NCI-H345 (cell line): ENCODE results near the gene DRGX.

Experiments
- DNase-seq: peaks from one replicate; lab custom pipeline; 2025; lab: John Stamatoyannopoulos, UW

The DRGX gene

GRCh38 chr10:49382226-49382625 lies 13.7 kb downstream of the DRGX start:
- DNase-seq = no peak

DNA sequence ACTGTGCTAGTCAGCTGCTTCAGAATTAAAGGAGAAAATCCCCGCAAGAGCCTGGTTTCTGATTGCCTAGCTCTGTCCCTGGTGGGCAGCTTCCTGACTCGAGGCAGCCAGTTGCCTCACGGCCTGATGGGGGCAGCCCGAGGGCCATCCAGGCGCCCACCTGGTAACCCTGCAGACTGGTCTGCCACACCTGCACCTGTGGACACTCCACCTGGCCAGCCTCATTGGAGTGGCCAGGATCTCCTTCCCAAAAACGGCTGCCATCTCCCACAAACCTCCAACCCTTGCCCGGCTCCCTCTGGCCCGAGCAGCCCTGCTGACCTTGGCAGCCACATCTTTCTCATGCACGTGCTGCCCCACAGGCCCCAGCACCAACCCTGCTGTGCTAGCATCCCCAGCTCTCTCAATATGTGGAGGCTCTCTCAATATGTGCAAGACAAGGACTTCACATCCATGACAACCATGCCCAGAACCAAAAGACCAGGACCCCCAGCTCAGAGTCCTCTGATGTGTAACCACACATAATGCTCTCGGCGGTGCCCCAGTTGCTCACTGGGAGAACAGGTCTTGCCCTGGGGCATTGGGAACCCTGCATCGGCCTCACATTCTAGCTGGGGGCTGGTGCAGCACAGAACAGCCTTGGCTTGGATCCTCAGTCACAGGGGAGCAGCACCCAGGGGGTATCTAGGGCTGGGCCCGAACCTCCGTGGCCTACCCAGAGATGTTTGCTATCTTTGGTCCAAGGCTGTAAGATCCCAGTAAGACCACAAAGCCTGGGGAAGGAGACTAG lies 14.6 kb downstream of the DRGX start:
- DNase-seq = no peak

GRCh38 chr10:49379596-49380410 lies 16.1 kb downstream of the DRGX start:
- no peak for DNase-seq

DNA sequence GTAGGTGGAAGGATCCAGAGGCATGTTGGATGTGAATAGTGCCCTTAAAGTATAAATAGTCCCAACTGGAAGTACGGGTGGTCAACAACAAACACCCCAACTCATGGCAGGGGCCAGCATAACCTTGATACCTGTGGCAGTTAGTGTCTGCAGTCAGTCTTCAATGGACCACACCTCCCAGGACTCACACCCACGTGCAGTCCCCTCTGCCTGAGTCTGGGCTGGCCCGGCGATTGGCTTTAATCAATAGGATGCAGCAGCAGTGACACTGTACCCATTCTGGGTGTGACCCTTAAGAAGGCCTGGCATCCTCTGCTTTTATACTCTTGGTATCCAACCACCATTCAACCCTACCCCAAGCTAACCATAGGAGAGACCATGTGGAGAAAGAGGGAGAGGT lies 18.6 kb downstream of the DRGX start:
- no peak for DNase-seq

DNA sequence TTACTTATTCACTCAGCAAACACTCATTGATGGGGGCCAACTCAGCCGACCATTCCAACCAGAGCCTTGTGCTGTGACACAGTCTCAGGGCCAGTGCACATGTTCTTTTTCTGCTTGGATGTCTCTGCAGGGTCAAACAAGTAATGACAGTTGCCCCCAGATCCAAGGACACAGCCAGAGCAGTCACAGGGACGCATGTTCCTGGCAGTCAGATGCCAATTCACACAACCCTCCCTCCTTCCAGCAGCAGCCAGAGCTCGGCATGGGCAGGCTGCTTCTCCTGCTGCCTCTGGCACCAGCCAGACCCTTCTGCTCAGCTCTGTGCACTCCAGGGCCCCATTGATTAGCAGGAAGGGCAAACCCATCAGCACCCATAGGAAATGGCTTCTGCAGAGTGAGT lies 20.3 kb downstream of the DRGX start:
- no peak for DNase-seq

- DNase-seq = no peak
Measured at GRCh38 chr10:49374740-49375139, 21.1 kb downstream of the DRGX start.

DNA sequence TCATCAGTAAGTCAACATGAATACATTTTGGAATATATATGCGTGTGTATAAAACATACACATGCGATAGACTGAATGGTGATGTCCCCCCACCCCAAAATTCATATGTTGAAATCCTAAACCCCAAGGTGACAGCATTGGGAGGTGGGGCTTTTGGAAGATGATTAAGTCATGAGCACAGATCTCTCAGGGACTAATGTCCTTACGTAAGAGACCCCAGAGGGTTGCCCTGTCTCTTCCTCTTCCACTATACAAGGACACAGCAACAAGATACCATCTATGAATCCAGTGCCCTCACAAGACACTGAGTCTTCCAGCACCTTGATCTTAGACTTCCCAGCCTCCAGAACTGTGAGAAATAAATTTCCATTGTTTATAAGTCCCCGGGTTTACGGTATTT lies 22.5 kb downstream of the DRGX start:
- DNase-seq = no peak

DNA sequence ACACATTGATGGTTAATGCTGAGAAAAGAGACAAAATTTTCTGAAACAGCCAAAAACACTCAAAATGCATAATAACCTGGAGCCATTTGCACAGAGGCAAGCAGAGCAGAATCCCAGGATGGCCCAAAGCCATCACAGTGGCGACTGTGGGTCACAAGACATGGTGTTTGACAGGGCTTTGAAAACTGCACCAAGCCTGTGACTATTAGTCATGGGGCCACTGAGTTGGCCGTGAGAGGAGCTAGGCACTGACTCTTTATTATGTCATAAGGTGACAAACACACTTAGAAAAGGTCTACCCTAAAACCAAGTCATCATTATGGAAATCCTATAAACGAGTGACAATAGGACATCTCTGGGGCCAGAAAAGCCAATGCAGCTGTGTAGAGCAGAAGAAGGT lies 23.9 kb downstream of the DRGX start:
- no peak for DNase-seq

DNA sequence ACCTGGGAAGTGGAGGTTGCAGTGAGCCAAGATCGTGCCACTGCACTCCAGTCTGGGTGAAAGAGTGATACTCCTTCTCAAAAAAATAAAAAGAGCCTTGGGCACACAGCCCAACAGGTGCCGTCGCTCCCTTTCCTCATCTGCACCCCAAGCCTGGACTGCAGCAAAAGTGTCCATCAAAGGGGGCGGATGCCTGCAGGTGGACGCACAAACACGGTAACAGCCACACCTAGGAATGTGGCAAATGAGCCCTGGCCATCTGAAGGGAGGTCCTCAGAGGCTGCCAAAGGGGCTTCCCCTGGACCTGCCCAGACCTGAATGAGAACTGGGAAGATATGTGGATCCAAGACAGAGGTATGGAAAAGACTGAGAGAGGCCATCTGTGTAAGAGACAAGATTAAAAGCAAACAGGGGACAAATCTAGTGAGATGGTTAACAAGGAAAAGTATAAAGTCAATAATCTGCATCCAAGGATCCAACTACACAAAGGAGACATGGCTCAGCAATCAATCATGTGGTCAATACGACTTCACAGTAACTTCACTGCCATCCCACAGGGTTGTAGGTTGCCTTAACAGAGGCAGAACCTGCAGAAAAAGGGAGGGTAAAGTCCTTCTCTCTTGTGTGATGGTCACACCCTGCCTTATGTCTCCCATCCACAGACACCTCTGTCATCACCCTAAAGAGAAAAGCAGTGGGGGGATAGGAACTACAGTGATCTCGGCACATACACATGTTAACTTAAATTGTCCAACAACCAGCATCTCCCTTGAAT lies 25.4 kb downstream of the DRGX start:
- DNase-seq = no peak

- DNase-seq = no peak
Measured at GRCh38 chr10:49369216-49370162, 26.4 kb downstream of the DRGX start.

- DNase-seq = no peak
Measured at GRCh38 chr10:49368256-49368655, 27.6 kb downstream of the DRGX start.

- DNase-seq = no peak
Measured at GRCh38 chr10:49367600-49367999, 28.3 kb downstream of the DRGX start.

DNA sequence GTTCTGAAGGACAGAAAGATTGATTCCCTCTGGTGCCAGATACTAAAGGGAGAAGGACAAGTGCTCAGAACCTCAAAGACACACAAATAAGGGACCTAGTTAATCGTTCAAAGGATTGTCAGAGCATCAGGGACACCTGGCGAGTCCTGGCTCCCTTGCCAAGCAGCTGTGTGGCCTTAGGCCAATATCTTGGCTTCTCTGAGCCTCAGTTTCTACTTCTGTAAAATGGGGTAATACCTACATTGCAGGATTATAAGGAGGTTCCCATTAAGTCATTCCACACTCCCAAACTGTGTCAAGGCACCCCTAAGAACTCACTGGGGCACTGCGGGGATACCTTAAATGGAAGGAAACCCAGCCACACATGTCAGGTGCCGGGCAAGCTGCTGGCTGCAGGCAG lies 29.4 kb downstream of the DRGX start:
- no peak for DNase-seq

- no peak for DNase-seq
Measured at GRCh38 chr10:49365675-49366415, 30.0 kb downstream of the DRGX start.

DNA sequence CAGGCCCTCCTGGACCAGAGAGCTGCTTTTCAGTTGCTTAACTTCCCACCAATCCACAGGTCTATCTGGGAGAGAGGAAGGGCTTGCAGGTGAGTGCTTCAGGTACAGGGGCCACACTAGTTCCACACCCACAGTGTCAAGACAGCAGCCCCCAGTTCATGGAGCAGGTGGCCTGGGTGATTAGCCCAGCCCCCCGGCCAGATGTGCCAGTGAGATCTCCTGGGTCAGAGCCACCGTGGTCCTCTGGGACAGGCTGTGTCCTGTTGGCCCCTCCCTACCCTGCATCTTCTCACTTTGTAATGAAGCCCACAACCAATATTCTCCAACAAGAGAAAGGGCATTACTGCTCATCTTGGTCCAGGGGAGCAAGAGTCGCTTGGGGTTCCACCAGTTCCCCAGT lies 30.6 kb downstream of the DRGX start:
- no peak for DNase-seq

DNA sequence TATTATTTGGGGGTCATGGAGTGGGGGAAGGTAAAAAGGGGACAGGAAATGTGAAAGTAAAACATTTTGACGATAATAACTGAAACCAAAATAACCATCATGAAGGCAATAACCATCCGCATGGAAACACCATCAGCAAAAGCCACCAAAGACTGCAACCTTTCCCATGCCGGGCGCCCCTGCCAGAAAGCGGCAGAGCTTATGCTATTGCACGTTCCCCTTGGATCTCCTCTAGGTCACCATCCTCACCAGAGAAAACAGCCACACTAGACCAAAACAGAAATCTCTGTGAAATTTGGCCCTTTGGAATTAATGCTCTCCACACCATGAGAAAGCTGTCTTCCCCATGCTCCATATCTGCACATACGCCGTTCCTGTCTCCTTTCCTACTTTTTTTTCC lies 31.1 kb downstream of the DRGX start:
- DNase-seq = no peak

DNA sequence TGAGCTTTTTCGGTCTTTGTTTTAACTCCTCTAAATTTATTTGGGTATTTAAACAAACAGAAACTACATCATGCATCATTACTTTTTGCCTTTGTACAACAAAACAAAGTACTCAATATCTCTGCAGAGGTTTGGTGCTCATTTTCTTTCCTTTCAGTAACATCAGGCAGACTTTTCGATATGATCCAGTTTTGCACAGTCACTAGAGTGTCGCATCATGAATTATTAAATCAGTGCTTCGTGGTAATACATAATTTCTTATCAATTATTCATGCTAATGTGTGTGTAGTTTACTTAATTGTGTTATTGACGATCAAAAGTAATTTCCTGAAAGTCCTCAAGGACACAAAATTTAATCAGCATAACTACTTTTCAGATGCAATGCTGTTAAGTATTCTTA lies 31.8 kb downstream of the DRGX start:
- DNase-seq = no peak

- no peak for DNase-seq
Measured at GRCh38 chr10:49363309-49364031, 32.4 kb downstream of the DRGX start.

- no peak for DNase-seq
Measured at GRCh38 chr10:49362596-49363260, 33.2 kb downstream of the DRGX start.
